GM11168 (cell line): Measurements from ENCODE around the gene MYB.
"Not testable (repeated sequence)": the region's sequence is repeated elsewhere in the genome, so short reads cannot be mapped to it uniquely, and the experiment has no call there.

ENCODE experiments used
- in situ Hi-C: fragments of 300-500 bp; cut with MboI; formaldehyde crosslinking; loops from one replicate; pipeline ENCODE4 v1.12.0; 2022; ENCODE audit warnings: low sequenced_read_pairs; ENCODE audit not compliant: unreplicated experiment

MYB gene

DNA sequence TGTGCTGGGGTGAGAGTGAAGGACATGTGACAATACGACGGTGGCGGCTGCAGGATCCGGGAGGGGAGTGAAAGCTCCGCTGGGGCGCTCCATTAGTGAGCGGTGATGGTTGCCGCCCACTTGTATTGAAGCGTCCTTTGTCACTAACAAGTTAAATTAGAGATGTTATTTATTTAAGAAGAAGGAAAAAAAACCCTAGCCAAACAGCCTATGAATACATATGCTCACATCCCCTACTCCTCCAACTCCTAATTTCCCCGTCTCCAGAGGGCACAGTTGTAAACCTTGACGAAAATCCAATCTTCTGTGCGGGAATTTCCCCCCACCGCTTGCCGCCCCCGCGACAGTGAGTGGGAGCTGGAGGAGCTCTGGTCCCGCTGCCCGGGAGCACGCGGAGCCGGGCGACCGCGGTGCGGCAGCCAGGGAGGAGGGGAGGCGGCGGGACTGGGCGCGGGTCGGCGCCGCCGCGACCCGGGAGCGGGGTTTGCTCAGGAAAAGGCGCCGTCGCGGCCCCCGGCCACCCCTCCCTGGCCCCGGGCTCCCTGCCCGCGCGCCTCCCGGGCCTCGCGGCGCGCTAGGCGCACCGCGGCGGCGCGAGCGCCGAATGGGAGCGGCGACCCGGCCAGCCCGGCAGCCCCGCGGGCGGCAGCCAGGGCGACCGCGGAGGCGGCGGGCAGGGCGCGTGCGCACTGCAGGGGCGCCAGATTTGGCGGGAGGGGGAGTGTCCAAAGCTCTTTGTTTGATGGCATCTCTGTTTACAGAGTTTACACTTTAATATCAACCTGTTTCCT, at the start of gene MYB:
TSS of gene MYB (plus strand) at position 767 of the 791 bp plus-strand sequence. CDS start 206 bp downstream, outside the sequence.
- in situ Hi-C loops = no loop called here

DNA sequence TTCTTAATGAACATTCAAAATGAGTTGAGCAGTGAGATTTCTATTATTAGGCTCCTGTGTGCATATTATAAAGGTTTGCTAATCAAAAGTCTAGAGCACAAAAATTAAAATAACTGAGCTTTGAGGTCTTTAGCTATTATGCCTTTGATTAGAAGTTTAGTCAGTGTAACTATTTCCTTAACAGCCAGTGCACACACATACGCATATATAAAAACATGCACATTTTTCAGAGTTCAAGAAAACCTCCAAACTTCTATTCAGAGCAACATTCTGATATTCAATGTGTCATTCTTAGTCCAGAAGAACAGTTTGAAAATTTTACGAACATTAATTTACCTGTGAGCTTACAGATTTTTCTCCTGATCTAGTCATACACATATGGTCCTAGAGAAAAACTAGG, 48.3 kb upstream of the MYB start:
- in situ Hi-C loops = no loop called here

DNA sequence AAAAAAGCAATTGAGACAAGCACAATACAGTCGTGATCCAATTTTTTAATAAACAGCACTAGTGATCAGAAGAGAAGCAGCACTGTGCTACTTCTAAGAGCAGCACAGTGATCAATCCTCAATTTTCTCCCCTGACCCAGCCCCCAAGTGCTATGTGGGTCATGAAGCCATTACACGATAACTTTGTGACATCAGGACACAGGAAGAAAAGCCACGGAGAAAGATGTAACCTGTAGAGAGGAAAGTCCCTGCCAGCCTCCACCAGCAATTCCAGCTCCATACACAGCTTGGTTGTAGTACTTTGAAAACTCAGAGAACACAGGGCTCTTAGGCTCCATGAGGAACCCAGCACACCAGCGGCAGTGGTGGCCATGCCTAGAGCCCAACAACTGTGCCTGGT, 45.3 kb upstream of the MYB start:
- in situ Hi-C loops = no loop called here

DNA sequence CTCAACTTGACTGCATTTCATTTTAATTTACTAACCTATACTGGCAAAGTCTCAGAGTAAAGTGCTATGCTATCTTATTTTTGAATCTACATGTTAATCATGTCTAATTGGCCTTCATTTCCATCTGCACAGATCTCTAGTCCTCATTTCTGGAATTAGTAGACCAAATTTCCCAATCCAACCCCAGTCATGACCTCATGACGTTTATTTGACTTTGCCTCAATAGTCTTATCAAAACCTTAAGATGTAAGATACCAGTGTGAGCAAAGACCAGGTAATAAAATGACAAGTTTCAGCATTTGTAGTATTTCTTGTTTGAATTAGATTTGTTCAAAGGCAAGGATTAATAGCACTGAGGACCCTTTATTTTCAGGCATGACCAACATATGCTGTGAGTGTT, 43.3 kb upstream of the MYB start:
- in situ Hi-C loops = no loop called here

DNA sequence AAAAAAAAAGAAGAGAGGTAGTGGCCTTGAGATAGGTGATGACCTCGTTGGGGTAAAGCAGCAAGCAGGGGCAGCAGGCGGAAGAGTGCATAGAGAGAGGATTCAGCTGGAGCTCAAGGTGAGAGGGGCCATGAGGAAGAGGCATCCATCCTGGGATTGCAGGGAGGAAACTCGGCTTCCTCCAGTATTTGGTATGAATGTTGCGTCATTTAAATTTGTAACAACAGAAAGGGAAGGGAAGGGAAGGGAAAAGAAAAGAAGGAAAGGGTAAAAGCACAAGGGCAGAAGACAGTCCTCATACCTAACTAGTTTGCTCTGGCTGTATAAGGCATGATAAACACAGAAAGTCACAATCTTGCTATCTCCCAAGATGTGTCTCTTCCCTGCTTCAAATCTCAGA, 39.9 kb upstream of the MYB start:
- in situ Hi-C loops = loop anchor here (10.0 kb wide), 1 partner anchor 294 kb away; no protein-coding TSS in a partner anchor

DNA sequence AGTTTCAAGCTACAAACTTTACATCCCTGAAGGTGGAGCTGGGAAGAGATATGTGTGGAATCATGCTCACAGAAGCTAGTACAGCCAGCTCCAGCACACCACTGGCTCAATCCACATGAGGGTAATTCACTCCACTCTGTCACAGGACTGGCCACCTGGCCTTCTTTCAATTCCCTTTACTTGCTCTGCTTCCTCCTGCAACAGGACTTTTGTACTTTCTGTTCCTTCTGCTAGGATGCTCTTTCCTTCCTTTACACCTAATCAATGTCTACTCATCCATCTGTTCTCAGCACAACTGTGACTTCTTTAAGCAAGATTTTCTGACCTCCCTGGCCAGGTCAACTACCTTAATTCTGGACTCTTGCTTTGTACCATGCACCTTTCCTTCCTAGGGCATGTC, 39.4 kb upstream of the MYB start:
- in situ Hi-C loops = loop anchor here (10.0 kb wide), 1 partner anchor 293 kb away; no protein-coding TSS in a partner anchor

DNA sequence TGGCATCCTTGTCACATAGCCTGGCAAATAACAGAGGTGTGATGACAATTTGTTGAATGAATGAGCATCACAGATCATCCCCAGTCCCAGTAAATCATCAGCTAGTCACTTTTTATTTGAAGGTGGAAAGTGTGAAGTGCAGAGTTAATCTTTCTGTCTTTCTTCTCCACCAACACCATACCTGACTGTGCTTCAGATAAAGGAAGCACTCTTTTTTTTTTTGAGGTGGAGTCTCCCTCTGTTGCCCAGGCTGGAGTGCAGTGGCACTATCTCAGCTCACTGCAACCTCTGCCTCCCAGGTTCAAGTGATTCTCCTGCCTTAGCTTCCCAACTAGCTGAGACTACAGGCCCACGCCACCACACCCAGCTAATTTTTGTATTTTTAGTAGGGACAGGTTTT, 38.9 kb upstream of the MYB start:
- in situ Hi-C loops = loop anchor here (10.0 kb wide), 1 partner anchor 293 kb away; no protein-coding TSS in a partner anchor

DNA sequence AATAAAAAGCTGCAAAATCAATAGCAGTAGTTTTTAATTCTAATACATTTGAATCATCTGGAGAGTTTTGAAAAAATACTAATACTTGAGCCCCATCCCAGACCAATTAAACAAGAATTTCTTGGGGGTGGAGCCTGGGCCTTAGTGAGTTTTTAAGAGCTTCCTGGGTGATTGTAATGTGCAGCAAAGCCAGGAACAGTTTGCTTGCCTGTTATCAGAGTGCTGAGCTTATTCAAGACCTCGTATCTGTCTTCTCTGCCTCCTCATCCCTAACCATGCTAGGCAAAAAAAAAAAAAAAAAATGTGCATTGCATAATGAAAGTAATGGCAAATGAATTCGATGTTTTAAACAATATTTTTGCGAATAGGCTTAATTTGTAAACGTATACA, 36.4 kb upstream of the MYB start:
- in situ Hi-C loops = loop anchor here (10.0 kb wide), 1 partner anchor 290 kb away; no protein-coding TSS in a partner anchor

DNA sequence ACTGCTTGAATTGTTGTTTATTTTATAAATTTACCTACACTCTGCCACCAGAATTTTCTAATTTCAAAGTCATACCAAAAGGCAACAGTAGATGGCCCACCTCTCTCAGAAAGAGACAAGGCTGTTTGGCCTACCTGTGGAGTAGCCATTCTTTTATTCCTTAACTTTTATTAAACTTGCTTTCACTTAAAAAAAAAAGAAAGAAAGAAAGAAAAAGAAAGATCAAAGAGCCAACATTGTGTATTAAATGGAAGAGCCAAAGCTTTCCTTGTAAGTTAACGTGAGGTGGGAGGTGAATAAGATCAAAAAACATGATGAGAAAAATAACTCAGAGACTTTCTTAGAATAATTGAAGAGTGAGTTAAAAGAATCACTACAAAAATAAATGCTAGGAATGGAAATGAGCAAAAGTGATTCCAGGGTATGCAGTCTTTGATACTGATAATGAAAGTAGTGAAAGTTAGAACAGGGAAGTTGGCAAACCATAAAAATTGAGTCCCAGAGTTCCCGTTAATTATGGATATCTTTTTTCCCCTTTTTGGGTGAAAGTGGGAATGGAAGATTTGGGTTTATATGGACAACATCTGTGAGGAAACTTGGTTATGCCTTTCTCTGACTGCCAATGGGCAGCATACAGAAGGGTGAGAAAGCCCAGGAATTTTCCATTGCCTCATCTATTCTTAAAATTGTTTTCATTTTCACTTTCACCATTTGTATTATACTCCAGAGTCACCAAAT, 35.9 kb upstream of the MYB start:
- in situ Hi-C loops = loop anchor here (10.0 kb wide), 1 partner anchor 290 kb away; no protein-coding TSS in a partner anchor

DNA sequence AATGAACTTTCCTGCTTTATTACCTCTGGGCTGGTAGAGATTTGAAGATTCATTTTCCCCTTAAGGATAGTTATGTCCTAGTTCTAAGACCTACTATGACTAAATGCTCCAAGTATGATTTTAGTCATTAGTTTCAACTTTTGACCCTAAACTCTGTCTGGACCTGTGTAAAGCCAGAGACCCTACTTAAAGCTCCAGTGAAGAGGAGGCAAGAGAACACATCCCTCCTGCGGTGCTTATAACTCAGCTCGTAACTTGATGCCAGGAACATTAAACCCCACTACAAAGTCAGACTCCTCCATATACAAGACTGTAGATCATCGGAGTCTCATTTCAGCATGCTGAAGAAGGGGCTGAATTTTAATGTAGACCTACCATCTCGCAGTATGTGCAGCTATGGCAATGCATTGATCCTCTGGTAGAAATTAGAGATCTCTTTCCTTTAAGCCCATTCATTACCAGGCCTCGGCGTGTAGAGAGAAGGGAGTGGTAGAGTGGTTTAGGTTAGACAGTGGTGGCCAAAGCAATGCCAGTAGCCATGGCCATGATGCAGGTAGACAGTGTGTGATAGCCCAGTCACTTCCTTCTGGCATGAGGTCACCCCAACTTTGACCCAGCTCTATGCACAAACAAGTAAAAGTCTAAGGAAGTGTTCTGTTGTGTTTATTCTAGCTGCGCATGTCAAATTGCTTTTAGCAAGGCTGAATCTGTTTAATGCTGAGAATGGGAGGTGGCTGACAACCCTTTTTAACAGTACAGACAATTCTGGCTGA, 34.8 kb upstream of the MYB start:
- in situ Hi-C loops = loop anchor here (10.0 kb wide), 1 partner anchor 288 kb away; no protein-coding TSS in a partner anchor

DNA sequence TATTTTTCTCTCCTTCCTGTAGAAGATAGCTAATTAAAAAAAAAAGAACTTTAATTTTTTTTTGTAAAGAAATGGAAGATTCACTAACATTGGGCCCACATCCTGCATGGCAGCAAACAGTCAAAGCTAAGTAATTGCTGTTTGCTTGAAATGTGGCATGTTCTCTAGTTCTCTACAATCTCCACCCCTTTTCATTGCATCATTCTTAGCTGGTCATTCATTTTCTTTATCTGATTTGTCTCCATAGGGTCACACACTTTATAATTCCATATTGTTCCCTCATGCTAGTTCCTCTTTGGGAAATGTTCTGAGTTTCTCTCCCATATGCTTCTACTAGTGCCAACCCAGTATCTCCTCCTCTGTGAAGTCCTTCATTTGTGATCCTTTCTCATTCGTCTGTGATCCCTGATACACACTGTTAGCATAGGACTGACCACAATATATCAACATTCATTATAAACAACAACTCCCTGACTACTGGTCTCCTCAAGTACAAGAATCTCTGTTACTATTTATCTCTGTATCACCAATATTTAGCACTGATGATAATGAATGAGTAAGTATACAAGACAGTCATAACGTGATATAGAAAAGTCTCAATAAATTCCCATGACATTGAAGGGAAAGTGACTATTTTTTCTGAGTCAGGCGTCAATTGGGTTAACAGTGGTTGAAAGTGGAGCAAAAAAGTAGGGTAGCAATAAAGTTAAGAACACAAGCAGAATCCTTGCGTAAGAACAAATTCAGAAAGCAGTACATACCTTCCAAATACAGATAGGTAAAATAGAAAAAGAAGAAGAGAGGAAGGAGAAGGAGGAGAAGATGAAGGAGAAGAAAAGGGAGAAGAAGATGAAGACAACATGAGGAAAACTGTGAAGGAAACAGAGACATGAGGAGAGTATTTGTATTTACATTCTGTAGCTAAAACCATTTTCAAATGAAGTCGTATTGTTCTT, 33.2 kb upstream of the MYB start:
- in situ Hi-C loops = loop anchor here (10.0 kb wide), 1 partner anchor 287 kb away; no protein-coding TSS in a partner anchor

DNA sequence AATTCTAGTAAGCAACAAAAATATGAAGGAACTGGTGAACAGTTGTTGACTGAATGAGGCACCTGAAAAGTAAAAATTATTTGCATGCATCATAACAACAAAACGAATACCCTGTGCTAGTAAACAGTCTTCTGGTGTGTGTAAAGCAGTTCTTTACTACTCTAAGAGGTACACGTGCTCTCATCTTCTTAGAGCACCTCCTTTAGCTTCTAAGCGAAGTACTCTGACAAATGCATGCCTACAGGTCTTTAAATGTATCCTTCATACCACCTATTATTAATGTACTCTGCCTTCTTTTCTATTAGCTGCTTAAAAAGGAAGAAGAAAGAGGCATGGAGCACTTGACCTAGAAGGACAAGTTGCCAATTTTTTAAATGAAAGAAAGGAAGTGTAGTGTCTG, 32.2 kb upstream of the MYB start:
- in situ Hi-C loops = loop anchor here (10.0 kb wide), 1 partner anchor 286 kb away; no protein-coding TSS in a partner anchor

DNA sequence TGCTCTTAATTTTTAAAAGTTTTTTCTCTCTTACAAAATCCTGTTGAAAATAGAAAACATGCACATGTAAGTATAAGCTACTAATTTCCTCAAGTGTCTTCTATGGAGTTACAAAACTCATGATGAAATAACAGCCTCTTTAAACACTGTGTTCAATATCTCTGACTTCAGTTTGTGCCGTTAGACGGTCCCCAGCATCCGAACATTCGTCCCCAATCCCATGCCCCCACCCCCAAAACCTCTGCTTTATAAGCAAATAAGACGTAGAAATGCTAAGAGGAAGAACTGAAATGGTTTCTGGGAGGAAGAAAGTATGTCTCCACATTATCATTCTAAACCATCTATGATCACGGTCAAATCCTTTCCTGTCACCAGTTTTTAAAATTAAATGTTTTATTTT, 31.7 kb upstream of the MYB start:
- in situ Hi-C loops = loop anchor here (10.0 kb wide), 1 partner anchor 285 kb away; no protein-coding TSS in a partner anchor

DNA sequence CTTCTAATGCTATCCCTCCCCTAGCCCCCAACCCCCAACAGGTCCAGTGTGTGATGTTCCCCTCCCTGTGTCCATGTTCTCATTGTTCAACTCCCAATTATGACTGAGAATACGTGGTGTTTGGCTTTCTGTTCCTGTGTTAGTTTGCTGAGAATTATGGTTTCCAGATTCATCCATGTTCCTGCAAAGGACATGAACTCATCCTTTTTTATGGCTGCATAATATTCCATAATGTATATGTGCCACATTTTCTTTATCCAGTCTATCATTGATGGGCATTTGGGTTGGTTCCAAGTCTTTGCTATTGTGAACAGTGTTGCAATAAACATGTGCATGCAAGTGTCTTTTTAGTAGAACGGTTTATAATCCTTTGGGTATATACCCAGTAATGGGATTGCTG, 30.6 kb upstream of the MYB start:
- in situ Hi-C loops = not testable (repeated sequence)

DNA sequence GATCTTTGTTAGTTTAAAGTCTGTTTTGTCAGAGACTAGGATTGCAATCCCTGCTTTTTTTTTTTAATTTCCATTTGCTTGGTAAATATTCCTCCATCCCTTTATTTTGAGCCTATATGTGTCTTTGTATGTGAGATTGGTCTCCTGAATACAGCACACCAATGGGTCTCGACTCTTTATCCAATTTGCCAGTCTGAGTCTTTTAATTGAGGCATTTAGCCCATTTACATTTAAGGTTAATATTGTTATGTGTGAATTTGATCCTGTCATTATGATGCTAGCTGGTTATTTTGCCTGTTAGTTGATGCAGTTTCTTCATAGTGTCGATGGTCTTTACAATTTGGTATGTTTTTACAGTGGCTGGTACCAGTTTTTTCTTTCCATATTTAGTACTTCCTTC, 27.0 kb upstream of the MYB start:
- in situ Hi-C loops = not testable (repeated sequence)

DNA sequence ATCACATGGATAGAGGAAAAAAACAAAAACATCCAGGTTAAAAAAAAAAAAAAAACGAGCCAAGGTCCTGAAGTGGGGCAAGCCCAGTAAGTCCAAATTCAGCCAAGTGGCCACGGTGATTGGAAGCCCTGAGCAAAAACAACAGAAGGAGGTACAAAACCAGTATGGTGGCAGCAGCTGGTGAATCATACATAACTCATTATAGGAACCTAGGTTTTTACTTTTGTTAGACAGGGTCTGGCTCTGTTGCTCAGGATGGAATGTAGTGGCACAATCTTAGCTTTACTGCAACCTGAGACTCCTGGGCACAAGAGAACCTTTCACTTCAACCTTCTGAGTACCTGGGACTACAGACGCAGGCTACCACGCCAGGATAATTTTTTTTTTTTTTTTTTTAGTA, 22.7 kb upstream of the MYB start:
- in situ Hi-C loops = no loop called here

DNA sequence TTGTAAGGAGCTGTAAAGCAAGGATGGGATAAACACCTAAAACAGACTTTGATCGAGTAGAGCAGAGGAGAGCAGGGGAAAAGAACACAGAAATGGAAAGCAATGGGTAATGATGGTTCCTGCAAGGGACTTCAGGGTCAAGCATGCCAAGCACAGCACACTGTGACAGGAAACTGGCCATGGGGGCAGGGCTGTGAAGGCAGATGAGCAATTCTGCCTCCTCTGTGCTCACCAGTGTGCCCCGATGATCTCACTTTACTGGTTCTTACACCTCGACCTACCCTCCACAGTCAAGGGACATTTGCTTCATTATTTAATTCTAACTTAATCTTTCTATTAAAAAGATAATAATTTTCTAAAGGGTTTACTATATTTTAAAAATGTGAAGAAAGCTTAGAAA, 21.6 kb upstream of the MYB start:
- in situ Hi-C loops = no loop called here

DNA sequence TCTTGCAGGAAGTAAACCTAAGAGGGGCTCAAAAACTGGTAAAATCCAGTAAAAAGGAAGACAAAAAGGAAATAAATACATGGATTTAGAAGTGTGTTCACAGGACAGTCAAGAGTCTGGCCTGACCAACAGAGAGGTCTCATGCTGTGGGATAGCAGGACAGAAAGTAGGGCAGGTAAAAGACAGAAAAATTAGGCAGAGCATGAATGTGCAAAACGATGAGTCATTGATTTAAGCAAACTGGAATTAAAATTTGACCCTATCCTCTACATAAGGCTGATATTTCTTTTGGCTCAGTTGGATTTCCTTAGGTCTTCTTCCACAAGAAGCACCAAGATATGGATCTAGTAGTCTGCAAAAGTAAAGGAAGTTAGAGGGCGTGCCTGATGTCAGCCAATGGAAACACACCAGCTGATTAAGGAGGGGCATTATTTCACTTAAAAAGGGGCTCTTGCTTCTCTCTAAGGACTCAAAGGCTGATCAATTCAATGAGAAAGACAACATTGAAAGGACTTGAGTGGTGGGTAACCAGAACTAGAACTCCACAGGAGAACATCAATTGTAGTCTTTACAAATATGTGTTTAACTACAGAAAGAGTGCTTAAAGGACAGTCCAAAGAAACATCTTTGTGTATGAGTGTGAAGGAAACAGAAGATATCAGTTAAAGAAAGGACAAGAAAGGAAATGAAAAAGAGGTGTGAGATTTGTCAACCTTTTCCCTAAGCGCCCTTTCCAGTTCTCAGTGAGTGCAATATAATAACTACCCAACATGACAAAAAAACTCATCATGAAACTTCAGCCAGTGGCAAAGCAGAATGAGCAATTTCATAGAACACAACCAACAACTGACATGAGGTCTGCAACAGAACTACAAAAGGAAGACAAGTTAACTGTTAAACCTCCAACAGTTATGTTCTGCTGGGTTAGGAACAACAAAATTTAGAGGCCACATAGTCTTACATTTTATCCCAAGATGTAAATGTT, 19.4 kb upstream of the MYB start:
- in situ Hi-C loops = no loop called here
